NCI-H460 (cell line): ENCODE measurements around the gene COL26A1. TPM values are rescaled to one million over a fixed set of nuclear protein-coding genes. Genes with fewer than 3 reads are reported as not detected.

Experiments used
- DNase-seq: peaks from one replicate; pipeline ENCODE4 v3.0.0-alpha.2; 2016; ENCODE audit warnings: low read depth; ENCODE audit errors: extremely low read depth
- total RNA-seq: library from RNA; depleted of rRNA; stranded (reverse); fragments of >200 nt; shearing (Covaris generic); gene quantifications from 2 replicates; pipeline ENCODE4 v1.2.3, GENCODE V29; 2014

Gene COL26A1
- total RNA-seq, 1 experiment from 2014 or later: 0.25 TPM

DNA sequence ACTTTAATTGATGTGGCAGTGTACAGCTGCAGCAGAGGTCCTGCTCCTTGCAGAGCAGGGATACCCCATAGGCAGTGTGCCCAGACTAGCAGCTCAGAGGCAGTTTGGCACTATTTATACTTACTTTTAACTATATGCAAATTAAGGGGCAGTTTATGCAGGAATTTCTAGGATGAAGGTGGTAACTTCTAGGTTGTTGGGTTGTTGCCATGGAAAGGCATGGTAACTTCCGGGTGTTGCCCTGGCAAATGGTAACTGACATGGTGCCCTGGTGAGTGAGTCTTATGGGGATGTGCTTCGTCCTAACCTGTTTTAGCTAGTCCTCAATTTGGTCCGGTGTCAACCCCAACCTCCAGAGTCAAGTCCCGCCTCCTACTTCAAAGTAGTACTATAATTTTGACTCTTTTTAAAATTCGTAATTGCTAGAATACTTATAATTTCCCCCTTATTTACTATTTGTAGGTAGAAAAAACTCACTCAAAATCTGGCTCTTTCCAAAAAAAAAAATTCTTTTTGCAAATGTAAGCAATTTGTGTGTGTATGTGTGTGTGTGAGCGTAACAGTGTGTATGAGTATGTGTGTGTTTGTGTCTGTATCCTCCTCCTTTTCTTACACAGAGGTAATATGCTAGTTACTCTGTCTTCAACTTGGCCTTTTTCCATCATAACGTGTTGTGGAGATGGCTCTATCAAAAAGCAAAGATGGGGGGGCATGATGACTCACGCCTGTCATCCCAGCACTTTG is 5.9 kb downstream of the COL26A1 start:
- no peak for DNase-seq

DNA sequence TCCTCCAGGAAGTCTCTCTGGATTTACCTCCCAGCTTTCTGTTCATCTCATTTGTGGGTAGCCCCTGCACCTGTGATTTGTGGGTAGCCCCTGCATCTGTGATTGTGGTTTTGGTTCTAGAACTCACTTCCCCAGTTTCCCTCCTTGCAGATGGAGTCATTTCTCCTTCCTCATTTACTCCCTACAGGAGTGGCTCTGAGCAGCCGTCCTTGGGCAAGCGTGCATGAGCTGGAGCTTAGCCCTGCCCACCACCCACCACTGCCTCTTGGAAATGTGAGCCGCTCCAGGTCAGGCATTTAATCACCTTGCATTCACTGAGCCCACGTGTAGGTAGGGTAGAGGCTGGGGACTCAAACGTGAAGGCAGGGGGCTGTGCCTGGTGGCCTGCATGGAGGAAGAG is 8.2 kb downstream of the COL26A1 start:
- no peak for DNase-seq

DNA sequence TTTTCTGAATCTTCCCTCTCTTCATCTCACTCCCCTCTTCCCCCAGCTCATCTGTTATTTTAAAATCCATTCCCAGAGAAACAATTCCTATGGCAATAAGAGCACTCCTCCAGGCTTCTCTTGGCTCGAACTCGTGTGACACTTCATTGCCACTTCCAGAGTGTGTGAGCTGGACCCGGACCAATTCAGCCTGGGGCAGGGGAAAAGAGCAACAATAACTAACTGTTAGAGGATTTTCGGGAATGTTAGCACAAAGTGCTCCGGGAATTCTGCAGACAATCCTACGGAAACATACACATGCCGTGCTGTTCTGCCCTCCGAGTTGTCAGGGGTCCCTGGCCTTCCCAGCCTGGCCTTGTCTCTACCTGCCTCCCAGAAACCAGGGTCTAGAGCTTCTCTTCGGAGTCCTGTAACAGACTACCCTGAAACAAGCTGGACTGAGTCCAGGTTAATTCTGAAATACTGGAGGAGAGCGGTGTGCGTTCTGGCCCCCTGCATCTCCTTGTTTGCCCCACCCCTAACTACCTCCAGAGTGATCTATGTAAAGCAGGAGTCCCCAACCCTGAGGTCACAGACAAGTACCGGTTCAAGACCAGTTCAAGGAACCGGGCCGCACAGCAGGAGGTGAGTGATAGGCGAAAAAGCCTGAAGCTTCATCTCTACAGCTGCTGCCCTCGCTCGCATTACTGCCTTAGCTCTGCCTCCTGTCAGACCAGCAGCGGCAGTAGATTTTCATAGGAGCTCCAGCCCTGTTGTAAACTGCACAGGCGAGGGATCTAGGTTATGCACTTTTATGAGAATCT is 11.3 kb downstream of the COL26A1 start:
- DNase-seq: peak; percentile 47

DNA sequence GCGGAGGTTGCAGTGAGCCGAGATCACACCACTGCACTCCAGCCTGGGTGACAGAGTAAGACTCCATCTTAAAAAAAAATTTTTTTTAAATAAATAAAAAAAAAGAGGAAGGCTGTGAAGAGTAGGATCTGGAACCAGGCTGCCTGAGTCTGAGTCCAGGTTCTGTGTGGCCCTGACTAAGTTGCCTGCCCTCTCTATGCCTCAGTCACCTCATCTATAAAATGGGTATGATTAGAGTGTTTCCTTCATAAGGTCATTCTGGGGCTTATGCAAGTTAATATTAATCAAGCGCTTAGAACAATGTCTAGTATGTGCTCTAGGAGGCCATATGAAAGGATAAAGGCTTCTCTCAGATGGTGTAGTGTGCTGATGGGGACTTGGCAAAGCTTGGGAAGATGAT is 12.3 kb downstream of the COL26A1 start:
- no peak for DNase-seq

DNA sequence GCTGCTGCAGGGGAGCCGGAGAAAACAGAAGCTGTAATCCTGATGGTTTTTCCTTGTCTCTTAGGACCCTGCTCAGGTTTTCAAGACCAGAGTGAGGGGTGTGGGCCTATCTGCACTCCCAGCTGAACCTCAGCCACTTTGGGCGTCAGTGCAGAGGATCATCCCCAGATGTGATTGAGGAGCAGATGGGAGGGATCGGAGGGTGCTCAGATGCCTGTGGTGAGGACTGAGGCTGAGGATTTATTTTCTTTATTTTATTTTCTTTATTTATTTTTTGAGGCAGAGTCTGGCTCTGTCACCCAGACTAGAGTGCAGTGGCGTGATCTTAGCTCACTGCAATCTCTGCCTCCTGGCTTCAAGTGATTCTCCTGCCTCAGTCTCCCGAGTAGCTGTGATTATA is 13.9 kb downstream of the COL26A1 start:
- no peak for DNase-seq

DNA sequence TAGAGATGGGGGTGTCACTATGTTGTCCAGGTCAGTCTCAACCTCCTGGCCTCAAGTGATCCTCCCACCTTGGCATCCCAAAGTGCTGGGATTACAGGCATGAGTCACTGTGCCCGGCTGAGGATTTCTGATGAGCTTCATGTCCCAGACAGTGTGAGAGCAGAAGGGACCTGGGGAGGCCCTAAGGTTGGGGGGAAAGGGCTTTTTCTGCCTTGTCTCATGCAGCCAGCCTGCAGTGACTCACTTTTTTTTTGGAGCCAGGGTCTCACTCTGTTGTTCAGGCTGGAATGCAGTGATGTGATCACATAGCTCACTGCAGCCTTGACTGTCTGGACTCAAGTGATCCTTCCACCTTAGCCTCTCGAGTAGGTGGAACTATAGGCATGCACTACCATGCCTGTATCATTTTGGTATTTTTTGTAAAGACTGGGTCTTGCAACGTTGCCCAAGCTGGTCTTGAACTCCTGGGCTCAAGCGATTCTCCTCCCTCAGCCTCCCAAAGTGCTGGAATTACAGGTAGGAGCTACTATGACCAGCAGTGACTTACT is 14.6 kb downstream of the COL26A1 start:
- DNase-seq: no peak

DNA sequence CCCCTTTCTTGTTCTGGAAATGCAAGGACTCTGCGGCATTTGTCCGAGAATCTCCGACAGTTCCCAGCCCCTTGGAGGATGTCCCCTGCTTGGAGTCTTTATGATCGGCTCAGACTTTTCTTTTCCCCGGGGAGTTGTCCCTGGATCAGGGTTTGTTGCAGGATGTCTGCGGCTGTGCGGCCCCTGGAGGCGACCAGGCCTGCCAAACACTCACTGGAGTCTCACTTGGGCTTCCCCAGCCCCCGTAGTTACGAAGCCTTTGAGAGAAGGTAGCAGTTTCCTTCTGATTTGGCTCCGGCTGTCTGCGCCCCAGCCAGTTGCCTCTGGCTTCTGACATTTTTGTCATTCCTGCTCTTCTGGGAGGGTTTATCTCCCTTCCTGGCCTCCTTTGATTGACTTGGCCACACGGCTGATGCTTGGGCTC is 16.1 kb downstream of the COL26A1 start:
- no peak for DNase-seq

DNA sequence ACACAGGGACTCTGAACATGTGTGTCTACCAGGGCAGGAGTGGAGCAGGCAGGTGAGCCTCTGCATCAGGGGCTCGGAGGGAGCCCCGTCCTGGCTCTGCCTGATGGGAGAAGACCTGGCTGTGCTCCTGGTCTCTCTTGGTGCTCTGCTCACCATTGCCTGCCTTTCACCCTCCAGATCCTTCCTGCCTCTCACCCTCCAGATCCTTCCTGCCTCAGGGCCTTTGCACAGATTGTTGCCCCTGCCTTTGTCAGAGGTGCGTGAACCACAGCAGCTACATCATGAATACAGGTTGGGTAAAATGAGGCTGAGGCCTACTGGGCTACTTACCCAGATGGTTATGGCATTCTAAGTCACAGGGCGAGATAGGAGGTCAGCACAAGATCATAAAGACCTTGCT is 16.6 kb downstream of the COL26A1 start:
- DNase-seq: no peak

DNA sequence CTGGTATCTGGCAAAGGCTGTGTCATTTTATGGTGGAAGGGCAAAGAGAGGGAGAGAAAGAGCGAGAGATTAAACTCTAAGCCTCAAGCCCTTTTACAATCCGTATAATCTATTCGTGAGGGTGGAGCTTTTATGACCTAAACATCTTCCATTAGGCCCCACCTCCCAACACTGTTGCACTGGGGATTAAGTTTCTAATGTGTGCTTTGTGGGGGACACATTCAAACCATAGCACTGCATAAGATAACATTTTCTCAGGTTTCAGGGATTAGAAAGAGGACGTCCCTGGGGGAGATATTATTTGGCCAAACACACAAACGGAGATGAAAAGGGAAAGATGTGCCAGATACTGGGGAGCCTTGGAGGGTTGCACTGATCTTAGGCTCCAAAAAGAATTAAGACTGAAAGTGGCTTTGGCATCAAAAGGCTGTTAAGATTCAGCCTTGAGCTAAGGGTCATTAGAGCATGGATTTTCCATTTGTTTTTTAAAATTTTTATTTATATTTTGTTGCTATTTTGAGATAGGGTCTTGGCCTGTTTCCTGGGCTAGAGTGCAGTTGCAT is 19.0 kb downstream of the COL26A1 start:
- no peak for DNase-seq

DNA sequence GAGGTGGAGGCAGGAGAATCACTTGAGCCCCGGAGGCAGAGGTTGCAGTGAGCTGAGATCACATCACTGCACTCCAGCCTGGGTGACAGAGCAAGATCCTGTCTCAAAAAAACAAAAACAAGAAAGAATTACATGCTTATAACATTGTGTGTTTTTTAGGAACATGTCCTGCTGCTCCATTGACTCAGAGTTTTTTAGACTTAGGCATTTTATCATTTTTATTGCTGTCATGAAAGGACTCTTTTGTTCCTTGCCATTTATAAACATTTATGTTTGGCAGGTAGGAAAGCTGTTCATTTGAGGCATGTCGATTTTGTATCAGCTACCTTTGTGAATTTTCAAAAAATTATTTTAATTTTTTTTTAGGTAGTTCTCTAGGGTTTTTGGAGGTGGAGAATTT is 20.3 kb downstream of the COL26A1 start:
- no peak for DNase-seq

DNA sequence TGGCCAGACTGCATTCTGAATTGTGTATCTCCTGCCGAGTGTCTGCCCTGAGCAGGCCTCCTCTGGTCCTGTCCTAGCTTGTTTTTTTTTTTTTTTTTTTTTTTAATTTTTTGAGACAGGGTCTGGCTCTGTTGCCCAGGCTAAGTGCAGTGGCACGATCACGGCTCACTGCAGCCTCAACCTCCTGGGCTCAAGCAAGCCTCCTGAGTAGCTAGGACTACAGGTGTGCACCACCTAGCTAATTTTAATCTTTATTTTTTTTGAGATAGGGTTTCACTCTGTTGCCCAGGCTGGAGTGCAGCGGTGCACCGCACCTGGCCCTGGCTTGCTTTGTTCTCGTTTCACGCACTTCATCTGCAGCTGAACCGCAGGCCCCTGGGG is 23.5 kb downstream of the COL26A1 start:
- DNase-seq: no peak

DNA sequence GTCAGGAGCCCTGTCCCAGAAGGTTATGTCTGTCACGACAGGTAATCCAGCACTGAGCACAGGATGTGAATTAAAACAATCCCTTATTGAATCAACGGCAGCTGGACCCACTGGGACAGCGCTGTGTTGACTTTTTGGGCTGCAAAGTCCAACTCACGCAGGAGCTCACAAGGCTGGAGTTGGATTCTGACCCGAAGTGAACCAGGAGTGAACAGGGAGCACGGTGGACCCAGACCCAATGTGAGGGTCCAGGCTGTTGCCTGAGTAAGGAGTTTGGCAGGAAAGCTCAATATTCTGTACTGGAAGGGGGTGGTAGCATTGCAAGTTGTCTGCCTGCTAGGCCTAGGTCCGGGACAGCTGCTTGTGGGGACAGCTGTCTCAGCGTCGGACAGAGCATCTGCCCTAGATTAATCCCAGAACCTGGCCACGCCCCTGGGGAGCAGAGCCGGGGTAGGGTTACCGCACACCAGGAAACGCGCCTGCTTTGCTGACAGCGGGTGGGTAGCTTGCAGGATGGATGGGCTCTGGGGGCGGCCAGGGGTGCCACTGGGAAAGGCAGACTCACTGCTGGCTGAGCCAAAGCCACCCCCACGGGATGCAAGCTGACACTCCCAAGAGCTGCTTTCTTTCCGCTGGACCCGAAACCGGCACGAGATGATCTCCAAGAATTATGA is 24.0 kb downstream of the COL26A1 start:
- DNase-seq: no peak

DNA sequence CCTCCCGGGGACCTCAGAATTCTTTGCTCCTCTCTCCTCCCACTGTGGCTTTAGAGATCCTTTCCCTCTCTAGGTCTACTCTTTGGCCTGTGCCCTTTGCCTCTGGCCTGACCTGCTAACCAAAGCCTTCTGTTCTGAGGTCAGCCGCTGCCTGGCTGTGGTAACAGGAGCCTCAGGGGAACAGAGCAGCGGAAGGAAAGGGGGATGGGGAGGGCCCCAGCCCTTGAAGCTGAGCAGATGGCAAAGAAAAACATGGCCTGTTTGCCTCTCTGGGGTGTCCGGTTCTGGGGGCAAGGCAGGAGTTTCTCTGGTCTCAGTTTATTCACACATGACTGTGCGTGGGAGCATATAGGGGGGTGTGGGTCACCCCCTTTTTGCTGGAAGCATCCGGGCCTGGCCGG is 28.2 kb downstream of the COL26A1 start:
- DNase-seq: no peak

DNA sequence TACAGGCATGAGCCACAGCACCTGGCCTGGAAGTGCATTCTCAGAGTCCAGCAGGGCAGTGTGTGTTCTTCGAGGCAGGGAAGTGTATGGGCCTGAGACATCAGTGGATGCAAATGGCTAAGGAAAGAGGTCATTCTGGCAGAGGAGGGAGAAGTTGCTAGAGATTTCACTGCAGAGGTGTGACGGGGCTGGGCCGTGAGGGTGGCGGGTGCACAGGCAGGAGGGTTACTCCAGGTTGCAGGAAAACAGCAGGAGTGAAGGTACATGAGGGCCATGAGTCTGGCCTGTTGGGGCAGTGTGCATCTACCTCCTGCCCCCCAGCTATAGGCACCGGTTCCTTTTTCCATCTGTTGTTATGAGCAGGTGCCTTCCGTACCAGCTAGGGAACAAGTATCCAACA is 29.3 kb downstream of the COL26A1 start:
- no peak for DNase-seq

DNA sequence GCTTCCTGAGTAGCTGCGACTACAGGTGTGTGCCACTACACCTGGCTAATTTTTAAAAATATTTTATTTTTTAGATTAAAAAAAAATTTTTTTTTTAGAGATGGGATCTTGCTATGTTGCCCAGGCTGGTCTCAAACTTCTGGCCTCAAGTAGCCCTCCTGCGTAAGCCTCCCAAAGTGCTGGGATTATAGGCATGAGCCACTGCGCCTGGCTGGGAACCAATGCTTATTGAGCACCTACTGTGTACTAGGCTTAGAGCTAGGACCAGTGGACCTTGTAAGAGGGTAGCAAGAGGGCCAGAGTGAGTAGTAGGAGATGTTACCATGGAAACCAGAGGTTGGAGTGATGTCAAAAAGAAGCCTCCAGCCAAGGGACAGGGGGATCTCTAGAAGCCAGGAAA is 31.2 kb downstream of the COL26A1 start:
- DNase-seq: no peak

DNA sequence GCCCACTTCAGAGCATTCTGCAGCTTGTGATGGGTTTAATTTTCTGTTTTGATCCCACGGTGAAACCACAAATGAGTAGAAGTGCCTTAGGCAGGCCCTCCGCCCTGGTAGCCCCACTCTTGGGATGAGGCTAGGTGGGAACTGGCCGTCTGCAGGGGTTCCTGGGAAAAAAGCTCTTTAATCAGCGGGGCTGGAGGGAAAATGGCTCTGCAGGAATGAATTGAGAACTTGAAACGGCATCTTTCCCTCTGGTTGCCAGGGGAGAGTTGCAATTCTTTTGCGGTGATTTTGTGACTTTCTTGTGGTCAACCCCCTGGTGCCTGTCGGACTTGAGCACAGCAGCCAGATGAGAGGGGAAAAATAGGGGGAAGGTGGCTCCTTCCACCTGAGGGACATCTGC is 32.7 kb downstream of the COL26A1 start:
- no peak for DNase-seq

DNA sequence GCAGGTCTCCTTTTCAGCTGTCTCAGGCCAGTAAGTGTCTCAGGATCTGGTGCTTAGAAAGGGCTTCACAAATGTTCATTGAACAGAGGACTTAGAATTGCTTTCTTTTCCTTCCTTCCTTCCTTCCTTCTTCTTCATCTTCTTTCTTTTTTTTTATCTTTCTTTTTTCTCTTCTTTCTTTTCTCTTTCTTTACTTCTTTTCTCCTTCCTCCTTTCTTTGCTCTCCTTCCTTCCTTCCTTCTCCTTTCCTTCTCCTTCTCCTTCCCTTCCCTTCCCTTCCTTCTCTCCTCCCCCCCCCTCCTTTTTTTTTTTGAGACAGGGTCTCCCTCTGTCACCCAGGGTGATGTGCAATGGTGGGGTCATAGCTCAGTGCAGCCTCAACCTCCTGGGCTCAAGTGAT is 34.6 kb downstream of the COL26A1 start:
- DNase-seq: no peak

DNA sequence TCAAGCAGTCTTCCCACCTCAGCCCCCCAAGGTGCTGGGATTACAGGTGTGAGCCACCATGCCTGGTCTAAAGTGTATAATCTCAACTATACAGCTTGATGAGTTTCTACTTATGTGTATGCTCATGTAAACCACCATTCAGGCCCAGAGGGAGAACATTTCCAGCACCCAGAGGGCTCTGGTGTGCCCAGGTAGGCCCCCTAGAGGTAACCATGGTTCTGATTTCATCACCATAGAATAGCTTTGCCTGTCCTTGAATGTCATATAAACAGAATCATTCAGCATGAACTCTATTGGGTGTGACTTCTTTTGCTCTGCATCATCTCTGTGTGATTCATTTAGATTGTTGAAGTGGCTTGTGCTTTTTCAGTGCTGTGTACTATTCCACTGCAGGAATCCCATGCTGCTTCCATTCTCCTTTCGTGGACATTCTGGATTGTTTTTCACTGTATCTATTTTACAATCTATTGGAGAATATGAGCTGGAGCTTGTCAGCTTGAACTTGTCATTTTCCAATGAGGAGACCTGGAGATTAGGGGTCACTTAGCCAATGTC is 35.2 kb downstream of the COL26A1 start:
- DNase-seq: no peak

DNA sequence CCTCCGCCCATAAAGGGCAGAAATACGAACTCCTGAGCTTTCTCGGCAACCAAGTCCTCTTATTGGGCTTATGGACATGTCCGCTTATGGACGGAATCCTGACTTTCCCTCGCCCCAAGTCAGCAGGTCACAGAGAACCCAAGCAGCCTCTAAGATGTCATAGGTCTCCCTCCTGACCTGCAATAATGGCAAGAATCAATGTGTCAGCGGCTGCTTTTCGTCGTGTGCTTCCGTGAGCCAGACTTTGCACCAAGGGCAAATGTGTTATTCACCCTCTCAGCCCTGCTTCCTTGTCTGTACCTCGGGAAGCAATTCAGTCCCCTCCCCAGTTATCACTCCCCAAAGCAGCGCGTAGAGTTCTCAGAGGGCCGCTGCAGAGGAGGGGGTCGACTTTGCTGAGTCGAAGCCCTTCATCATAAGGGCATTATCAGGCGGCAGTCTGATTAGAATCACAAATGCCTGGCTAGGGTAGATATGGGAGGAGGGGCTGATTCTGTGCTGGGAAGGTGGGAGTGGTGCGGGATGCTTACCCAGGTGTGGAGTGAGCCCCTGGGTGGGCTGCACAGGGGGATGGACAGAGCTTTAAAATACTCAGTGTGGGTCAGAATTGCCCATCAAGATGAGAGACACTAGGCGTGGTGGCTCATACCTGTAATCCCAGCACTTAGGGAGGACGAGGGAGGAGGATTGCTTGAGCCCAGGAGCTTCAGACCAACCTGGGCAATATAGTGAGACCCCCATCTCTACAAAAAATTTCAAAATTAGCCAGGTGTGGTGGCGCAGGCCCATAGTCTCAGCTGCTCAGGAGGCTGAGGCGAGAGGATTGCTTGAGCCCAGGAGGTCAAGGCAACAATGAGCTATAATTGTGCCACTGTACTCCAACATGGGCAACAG is 36.0 kb downstream of the COL26A1 start:
- DNase-seq: no peak

DNA sequence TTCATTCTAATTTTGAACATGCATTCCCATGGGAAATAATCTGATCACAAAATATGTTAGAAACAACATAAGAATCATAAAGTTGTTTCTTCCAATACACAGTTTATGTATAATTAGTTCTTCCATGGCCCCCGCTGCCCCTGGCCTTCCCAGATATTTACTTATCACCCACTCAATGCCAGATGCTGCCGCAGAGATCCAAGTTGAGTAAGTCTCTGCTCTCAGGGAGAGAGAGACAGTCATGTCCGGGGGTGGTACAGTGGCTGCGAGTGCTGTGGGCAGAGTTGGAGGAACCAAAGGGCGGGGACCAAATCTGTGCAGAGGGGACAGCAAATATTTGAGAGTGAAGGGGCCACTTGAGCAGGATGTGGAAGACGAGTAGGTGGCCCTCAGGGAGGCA is 37.1 kb downstream of the COL26A1 start:
- DNase-seq: no peak
